Measurements from ENCODE around the gene ENAH.

Gene ENAH

DNA sequence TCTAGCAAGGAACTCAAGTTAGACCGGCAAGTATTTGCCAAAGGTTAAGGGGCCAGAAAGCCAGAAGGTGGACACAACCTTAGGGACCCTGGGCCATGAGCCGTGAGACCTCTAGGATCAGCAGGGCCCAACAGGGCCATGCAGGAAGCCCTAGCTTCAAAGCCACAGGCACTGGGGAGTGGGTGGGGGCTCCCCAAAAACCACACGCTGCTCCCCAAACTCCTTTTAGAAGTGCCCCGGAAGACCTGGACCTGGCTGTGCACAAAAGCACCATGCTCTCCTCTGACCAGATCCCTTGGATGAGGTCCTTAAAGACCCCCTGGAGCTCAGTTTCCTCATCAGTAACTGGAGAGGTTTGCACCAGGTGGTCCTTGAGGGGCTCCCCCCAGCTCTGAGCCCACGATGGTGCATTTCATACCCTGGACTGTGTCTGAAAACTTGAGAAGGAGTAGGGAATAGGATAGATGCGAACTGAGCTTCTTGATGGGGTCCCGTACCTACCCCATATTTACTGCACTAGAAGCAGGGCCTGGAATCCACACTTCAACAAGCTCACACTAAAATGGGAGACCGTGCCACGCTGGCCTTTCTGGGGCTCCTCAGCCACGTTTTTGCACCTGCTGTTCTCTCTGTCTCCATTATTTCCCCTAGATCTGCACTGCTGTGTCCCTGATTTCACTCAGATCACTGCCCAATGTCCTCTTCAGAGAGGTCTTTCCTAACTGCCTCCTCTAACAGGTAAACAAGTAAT is 184.5 kb downstream of the ENAH start:
- no peak for DNase-seq

DNA sequence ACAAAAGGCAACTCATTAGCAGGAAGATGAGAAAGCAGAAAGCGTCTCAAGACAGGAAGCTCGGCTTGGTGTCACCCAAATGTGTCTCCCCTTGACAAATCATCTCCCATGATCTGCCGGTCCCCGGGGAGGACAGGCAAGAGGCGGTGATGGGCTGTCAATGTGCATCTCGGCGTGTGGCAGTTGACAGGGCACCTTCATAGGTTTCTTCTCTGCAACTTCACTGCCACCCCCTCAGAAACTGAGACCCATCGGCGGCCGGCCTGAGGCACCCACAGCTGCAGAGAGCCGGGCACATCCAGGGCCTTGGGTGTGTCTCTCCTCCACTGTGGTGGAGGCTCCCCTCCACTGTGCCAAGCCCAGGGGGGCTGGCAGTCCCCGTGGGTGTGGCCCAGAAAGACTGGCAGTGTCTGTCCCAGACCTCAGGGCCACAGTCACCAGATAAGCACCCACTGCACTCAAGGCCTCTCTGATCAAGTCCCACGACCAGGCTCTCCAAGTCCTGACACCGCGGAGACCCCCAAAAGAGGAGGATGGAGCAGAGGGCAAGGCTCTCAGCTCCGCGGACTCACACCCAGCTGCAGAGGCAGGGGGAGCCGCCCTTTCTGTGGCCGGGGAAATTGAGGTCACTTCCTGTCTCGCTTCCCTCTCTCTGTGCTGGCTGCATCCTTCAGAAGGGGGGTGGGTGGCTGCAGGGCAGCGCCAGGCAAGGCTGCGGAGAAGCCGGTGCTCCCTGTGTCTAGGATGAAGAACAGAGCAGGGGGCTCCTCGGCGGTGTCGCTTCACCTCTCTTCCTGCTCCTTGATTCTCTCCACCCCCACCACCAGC is 185.5 kb downstream of the ENAH start:
- DNase-seq: no peak

DNA sequence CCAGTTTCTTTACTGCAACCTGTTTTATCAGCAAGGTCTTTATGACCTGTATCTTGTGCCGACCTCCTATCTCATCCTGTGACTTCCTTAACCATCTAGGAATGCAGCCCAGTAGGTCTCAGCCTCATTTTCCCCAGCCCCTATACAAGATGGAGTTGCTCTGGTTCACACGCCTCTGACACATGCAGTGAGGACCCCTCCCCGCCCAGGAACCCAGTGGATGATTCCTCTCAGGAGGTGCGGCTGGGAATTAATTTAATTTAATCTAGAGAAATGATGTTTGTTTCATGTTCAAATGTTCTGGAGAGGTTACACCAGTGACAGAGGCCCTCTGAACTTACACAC is 186.1 kb downstream of the ENAH start:
- no peak for DNase-seq

DNA sequence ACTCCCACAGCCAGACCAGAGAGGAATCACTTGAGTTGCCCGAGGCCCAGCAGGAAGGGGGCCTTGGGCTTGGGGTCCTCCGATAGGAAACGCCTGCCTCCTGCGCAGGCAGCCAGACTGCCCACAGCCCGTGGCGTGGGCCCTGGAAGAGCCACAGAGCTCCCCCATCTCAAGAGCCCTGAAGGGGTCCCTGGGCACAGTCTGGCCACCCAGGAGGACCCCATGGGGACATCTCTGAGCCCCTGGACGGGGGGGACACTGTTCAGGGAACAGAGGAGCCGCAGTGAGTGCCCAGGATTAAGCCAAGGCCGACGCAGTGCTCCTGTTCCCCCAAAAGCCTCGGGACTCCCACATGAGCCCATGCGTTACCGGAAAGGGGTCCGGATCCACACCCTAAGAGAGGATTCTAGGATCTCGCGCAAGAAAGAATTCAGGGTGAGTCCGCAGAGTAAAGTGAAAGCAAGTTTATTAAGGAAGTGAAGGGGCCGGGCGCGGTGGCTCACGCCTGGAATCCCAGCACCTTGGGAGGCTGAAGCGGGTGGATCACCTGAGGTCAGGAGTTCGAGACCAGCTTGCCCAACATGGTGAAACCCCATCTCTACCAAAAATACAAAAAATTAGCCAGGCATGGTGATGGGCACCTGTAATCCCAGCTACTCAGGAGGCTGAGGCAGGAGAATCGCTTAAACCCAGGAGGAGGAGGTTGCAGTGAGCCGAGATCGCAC is 187.0 kb downstream of the ENAH start:
- no peak for DNase-seq

DNA sequence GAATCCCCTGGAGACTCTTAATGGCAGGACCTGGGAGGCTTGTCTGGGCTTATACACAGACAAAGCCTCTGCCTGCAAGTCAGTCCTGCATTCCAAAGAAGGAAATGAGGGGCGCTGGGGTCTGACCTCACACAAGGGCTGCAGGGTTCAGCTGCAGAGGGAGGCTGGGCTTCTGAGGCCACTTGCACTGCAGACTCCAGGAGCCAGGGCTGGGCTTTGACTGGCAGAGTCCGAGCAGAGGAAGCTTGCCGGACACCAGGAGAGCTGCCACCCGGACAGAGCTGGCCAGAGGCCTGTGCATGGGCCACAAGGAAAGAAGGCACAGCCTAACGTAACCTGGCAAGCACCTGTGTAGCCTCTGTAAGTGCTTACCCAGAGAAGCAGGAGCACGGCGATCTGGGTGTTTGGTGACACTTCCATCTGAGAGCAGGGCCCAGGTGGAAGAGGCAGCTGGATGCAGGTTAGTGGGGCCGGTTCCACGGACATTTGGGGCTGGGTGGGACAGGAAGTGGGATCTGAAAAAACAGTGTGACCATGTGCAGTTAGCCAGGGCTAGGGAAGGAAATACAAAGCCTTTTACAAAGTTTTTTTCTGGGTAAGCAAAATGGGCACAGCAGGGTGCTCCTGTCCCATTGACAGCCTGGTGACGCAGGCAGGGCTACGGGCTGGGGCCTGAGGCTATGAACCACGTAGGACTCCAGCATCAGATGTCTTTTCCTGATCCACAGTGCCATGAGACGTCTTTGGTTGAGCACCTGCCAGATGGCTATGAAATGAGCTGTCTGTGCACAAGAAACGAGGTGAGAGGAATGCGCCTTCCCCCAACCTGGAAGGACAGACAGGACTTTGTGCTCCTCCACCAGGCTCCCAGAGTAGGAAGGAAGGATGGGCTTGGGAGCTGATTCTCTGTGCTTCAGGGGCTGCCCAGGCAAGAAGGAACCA is 187.8 kb downstream of the ENAH start:
- no peak for DNase-seq

DNA sequence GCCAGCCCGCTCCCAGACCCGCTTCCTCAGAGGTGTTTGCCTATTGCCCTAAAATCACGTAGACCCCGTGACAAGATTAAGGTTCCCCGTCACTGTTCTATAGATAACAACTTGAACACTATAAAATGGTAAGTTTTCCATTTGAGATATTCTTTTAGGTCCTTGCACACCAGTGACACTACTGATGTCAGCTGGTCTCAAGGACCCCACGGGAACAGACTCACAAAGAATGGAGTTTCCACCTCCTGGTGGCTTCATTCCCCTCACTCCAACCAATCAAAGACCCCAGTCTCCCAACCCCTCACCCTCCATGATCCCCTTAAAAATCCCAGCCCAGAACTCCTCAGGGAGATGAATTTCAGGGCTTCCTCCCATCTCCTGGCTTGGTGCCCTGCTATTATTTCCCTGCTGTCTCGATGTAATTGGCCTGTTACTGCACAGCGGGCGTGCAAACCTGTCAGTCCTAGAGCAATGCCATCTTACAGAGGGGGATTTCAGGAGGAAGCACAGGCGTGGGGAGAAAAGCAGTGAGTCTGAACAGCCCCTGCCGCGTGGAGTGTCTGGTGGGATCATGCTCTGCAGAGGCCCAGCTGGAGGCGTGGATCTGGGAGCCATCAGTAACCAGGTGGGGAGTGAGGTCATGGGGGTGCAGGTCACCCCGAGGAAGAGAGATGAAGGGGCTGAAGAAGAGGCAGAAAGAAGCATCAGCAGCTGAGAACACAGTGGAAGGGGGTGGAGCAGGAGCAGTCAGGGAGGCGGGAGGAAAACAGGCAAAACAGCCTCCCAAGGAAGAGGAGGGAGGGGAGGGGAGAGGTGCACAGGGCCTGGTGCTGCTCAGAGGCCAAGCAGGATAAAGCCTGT is 190.0 kb downstream of the ENAH start:
- no peak for DNase-seq

DNA sequence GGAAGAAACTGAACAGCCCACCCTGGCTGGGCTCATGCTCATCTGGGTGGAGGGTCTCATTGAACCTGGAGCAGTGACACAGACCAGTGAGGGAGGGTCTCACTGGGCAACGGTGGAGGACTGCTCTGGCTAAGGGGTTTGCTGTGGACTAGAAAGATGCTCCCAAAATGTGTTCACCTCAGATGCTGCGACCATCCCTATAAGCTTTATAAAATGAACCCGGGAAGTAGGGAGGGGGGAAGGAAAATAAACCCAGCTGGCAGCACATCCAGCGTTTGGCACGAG is 190.6 kb downstream of the ENAH start:
- DNase-seq: no peak

DNA sequence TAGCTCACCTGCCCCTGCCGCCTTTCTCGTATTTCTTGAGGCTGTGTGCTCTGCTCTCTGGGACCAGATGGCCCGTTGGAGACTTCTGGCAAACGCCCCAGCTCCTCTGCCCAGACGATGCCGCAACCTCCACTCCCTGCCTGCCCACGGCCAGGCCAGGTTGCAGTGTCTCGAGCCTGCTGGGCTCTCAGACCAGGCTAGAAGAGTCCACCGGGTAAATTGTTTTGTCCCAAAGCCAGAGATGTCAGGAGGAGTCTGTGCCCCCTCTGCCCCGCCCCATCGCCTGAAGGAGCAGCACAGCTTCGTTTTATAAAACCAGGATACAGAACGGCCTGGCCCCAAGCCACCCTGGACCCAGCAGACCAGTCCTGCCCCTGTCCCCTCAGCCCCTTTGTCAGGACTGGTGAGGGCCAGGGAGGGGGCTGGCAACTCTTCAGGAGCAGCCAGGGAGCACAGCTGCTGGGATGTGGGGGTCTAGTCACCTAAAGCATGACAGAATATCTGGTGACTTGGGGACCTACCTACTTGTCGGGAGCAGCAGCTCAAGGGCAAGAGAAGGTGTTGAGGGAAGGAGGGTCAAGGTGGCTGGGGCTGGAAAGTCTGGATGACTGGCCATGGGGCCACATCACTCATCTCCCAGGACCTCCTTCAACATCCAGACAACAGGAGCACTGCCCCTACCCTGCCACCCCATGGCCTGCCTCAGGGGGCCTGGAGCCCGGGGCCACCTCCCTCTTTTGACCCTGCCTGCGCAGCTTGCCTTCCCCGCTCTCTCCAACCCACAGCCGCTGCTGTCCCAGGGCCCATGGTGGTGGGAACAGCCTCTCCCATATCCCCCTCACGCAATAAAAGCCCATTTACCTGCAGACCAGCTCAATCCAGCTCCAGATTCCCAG is 191.1 kb downstream of the ENAH start:
- no peak for DNase-seq

DNA sequence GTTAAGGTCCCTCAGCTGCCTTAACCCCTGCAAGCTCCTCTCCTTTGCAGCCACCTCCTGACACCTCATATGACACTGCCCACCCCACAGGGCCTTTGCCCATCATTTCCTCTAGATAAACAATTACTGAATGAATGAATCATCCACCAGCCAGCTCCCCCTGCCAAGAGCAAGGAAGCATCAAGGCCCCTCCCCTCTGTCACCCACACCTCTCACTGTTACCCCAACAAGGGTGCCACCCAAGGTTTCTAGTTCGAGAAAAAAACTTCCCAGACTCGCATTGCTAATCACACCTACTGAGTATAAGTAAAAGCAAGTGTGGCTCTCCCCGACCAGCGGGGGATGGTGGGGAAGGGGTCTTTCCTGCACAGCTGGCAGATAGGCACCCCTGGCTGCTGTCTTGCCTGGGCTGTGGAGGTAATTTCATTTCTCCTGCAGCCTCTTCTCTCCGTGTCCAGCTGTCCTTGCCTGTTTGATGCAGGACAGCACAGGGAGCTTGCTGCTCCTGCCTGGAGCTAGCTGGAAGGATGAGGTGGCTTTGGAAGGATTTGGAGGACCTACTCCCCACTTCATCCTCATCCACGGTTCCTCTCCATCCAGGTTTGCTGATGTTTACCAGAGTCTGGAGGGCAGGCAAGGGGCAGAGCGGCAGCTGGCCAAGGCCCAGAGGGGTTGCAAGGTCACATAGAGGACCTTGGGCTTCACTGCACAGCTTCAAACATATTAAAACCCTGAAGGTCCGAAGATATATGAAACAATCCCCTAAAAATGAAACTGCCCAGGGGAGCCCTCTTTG is 192.0 kb downstream of the ENAH start:
- no peak for DNase-seq

DNA sequence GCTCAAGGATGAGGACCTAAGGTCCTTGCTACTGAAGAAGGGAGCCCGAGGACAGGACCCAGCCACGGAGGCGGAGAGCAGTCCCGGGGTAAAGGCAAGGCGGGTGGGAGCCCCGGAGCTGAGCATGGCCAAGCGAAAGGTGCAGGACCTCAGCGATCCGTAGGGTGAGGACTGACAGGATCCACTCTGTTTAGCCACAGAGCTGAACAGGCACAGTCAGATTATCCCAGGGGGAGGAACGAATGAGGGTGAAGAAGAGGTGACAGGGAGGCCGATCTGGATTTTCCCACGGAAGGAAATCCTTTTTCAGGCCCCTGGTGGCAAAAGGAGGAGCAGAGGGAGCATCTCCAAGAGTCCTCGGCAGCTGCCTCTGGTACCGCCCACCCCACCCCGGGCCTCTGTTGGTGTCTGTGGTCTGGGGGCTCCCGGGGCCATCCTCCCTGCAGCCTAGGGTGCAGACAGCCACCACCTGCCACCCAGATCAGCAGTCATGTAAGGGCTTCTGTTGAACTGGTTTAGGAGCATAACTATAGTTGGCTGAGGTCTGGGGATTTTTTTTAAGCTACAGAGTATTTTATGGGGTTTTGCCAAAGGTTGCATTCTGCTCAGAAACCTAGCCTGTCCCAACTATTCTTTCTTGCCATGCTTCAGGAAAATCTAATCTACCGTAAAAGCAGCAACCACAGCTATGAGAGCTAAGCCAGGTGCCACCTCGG is 192.7 kb downstream of the ENAH start:
- DNase-seq: no peak

DNA sequence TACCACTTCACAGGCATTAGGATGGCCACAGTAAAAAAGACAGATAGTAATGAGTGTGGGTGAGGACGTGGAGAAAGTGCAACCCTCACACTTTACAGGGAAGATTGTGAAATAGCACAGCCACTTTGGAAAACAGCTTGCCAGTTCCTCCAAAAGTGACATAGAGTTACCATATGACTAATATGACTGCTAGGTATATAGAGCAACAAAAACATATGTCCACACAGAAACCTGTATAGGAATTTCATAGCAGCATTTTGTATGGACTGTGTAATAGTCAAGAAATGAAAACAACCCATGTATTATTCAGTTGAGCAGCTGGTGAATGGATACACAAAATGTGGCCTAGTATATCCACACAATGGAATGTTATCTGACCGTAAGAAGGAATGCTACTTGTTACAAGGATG is 194.7 kb downstream of the ENAH start:
- DNase-seq: no peak

DNA sequence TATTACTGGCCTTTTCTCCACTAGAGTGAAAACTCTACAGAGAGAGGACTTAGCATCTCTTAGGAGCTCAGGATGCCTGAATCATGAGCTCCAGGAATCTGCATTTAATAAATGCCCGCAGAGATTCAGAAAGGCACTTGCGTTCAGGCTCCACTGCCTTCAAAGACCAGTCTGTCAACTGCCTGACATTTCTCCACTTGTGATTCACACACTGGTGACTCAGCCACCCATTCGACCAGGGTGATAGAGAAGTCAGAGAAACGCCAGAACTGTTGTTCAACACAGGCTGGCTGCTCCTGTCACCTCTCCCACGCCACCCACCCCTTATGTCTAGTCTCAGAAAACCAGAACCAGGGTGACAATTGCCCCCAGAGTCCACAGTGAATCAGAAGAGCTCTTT is 198.2 kb downstream of the ENAH start:
- no peak for DNase-seq

DNA sequence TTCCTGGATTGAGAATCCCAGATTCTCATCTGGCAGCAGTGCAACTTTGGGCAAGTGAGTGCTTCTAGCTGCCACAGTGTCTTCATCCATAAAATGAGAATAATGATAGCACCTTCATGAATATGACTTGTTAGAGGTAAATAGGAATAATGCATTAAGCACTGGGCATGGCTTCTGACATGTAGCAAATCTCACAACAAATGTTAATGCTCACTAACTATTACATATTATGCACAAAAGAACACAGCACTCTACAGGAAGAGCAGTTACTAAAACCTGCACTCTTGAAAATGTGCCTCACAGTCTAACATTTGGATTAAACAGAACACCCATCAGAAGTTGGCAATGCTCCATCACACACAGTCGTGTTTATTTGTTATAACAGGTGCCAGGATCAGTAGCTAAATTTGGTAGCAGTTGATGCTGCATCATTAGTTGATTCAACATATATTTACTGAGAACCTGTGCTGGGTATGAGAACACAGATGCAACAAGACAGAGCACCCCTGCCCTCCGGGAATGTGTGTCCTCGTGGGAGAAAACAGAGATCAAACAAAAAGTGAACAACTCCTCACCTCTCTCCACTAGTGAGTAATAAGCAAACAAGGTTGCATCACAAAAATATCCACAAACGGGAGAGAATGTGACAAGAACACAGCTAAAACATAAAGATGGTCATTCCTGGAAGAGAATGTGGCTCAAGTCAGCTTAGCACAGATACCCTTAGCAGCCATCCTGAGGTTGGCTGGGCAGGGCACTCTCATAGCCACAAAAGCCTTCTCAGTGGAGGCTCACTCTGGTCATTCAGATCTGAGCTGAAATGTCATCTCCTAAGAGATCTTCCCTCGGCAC is 198.9 kb downstream of the ENAH start:
- DNase-seq: no peak

DNA sequence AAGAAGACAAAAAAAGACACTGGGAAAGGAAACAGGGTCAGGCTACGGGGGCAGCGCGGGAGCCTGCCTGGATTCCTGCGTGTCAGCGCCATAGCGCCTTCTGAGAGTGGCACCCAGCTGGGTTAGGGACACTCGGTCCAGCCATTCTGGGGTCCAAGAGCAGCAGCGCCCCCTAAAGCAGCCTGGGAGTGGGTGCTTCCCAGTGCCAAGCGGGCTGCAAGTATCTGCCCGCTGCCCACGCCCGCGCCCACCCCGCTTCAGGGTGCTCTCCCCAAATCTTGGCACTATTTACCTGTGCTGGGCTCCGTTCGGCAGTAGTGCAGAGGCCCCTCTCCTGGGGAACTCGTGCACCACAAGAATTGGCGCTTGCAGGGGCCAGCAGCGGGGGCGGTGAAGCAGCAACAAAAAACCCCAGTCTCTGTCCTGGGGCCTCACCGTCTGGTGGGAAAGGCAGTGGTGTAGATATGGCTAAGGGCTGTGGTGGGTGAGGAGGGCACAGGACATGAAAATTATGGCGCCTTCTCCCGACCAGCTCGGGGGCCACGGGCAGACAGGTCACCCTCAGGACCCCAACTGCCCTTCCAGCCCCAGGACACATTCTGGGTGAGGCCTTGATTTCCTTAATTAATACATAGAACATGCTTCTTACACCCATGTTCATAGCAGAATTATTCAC is 200.9 kb downstream of the ENAH start:
- DNase-seq: no peak

DNA sequence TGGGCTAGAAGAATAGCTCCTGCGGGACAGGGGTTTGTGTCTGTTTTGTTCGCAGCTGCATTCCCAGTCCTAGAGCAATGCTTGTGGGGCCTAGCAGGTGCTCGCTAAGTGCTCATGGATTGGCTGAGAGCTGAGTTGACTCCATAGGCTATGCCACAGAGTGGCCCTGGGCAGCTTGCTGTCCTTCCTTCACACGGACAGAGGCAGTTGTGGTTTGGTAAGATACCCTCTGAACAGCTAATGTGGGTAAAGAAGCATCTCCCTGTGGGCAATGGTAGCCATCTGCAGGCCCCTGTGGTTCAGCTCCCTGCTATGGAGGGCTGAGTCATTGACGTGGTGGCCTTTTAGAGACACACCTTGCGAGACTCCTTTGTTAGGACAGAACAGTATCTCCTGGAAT is 201.6 kb downstream of the ENAH start:
- no peak for DNase-seq

DNA sequence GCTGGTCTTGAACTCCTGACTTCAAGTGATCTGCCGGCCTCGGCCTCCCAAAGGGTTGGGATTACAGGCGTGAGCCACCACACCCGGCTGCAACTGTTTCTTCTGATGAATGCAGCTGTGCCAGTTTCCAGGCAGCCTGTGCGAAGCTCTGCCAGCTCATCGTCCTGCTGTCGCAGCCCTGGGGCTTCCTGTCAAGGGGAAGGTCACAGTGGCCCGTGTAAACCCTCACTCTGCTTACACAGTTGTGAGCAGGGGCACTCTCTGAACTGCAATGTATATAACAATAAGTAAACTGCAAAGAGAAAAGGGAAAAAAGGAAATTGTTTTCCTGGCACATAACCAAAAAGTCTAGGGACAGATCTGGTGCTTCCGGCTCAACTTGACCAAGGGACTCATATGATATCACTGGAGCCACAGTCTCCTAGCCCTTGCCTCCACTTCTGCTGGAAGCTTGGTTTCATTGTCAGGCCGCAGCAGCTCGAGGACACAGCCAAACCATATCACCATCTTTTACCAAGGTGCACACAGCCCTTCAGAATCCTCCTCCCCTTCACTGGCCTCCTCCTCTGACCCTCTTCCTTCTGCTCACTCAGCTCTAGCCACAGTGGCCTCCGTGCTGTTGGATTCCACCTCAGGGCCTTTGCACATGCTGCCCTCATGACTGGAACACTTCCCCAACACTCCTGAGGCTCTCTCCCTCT is 202.3 kb downstream of the ENAH start:
- no peak for DNase-seq

DNA sequence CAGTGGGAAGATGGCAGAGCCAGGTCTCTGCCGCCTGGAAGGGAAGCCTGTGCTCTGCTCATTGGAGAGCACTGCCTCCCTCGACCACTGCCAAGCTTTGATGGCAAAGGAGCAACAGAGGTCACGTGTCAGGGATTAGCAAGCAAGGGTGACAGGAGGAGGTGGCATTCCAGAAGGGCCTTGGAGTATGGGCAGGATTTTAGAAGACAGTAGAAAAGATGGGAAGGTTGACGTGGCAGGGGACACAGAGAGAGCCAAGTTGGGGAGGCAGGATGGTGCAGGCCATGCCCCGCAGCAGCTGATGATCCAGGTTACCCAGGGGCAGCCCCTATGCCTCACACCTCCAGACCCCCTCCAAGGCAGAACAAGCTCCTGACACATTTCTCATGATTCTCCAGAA is 203.1 kb downstream of the ENAH start:
- no peak for DNase-seq

Measured in NCI-H510A (cell line).